Medulla oblongata (tissue), 1 donor: Measurements from ENCODE around the gene PCDHGB7.
"Not testable (repeated sequence)": the region's sequence is repeated elsewhere in the genome, so short reads cannot be mapped to it uniquely, and the experiment has no call there.

Source experiments
- DNase-seq: peaks from one replicate; pipeline ENCODE4 v3.0.0-alpha.2; 2015; ENCODE audit errors: extremely low spot score

PCDHGB7 gene

DNA sequence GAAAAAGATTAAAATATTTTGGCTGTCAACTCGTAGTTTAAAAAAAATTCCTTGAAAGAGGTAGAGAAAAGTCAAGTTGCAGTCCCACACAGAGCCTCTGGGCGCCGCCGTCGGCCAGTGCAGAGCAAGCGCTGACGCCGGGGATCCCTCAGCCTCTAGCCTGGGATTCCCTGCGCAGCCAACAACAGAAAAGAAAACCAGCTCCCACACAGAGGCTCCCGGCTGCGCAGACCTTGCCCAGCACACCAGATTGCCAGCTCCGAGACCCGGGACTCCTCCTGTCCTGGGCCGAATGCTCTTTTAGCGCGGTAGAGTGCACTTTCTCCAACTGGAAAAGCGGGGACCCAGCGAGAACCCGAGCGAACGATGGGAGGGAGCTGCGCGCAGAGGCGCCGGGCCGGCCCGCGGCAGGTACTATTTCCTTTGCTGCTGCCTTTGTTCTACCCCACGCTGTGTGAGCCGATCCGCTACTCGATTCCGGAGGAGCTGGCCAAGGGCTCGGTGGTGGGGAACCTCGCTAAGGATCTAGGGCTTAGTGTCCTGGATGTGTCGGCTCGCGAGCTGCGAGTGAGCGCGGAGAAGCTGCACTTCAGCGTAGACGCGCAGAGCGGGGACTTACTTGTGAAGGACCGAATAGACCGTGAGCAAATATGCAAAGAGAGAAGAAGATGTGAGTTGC lies at the start of gene PCDHGB7:
Gene PCDHGB7 (plus strand): TSS at position 184 of the 679 bp plus-strand sequence. CDS start 183 bp downstream, at position 367.
- DNase-seq, result peak; percentile 57

DNA sequence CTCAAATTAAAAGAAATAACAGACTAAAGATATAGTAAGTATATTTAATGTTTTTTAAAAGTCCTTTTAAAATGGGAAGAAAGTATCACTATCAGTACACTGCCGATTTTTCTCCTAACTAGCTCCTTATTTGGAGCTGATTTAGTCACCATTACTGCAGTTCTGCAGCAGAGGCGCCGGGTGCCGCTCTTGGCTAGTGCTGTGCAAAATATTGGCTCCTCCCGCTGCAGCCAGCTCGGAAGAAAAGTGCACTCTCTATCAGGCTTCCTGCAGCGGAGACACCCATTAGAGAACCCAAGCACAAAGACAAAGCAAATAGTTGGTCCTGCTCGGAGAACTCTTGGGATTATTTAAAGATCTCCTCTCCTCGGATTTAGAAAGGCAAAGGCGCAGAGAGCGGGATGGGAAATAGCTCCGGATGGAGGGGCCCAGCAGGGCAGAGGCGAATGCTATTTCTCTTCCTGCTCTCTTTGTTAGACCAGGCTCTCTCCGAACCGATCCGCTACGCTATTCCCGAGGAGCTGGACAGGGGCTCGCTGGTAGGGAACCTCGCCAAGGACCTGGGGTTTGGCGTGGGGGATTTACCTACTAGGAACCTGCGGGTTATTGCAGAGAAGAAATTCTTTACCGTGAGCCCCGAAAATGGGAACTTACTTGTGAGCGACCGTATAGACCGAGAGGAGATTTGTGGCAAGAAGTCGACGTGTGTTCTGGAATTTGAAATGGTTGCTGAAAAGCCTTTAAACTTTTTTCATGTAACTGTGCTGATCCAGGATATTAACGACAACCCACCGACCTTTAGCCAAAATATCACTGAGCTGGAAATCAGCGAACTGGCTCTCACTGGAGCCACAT lies 47.3 kb upstream of the PCDHGB7 start, which contains the start of gene PCDHGB3:
Gene PCDHGB3 (plus strand): TSS at position 249 of the 855 bp plus-strand sequence. CDS start 153 bp downstream, at position 402.
- peak; percentile 4 for DNase-seq

DNA sequence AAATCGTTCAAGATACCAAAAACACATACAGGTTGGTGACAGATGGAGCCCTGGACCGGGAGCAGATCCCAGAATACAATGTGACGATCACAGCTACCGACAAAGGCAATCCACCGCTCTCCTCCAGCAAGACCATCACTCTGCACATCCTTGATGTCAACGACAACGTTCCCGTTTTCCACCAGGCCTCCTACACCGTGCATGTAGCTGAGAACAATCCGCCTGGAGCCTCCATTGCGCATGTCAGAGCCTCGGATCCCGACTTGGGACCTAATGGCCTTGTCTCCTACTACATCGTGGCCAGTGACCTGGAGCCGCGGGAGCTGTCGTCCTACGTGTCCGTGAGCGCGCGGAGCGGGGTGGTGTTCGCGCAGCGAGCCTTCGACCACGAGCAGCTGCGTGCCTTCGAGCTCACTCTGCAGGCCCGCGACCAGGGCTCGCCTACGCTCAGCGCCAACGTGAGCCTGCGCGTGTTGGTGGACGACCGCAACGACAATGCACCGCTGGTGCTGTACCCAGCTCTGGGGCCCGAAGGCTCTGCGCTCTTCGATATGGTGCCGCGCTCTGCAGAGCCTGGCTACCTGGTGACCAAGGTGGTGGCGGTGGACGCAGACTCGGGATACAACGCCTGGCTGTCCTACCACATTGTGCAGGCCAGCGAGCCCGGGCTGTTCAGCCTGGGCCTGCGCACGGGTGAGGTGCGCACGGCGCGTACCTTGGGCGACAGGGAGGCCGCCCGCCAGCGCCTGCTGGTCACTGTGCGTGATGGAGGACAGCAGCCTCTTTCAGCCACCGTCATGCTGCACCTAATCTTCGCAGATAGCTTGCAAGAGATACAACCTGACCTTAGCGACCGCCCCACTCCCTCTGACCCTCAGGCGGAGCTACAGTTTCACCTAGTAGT lies 45.7 kb upstream of the PCDHGB7 start:
- DNase-seq, result no peak

DNA sequence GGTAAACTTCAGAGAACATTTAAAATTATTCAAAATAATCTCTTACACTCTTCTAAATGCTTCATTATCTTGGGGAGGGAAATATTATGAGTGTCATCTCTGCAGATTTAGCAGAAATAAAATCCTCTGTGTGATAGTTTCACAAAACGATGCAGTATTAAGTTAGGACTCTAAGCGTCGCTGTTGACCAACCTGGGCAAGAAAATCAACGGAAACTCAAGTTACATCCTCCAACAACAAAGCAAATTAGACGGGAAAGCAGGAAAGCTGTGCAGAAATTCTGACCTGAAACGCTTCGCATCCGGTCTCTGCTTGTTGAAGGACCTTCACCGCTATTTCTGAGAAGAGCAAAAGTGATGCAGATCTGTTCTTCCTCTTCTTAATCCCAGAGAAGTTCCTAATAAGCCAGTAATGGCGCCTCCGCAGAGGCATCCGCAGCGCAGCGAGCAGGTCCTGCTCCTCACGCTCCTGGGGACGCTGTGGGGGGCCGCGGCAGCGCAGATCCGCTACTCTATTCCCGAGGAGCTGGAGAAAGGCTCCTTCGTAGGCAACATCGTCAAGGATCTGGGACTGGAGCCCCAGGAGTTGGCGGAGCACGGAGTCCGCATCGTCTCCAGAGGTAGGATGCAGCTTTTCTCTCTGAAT lies 43.7 kb upstream of the PCDHGB7 start, which contains the start of gene PCDHGA6:
Gene PCDHGA6 (plus strand): TSS at position 219 of the 645 bp plus-strand sequence. CDS start 193 bp downstream, at position 412.
- DNase-seq, result no peak

DNA sequence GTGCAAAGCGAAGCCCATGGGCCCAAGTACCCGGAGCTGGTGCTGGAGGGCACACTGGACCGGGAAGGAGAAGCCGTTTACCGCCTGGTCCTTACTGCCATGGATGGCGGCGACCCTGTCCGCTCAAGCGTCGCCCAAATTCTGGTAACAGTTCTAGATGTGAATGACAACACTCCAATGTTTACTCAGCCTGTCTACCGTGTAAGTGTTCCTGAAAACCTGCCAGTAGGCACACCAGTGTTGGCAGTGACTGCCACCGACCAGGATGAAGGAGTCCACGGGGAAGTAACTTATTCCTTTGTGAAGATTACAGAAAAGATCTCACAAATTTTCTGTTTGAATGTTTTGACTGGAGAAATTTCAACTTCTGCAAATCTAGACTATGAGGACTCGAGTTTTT lies 42.9 kb upstream of the PCDHGB7 start:
- DNase-seq, result no peak

DNA sequence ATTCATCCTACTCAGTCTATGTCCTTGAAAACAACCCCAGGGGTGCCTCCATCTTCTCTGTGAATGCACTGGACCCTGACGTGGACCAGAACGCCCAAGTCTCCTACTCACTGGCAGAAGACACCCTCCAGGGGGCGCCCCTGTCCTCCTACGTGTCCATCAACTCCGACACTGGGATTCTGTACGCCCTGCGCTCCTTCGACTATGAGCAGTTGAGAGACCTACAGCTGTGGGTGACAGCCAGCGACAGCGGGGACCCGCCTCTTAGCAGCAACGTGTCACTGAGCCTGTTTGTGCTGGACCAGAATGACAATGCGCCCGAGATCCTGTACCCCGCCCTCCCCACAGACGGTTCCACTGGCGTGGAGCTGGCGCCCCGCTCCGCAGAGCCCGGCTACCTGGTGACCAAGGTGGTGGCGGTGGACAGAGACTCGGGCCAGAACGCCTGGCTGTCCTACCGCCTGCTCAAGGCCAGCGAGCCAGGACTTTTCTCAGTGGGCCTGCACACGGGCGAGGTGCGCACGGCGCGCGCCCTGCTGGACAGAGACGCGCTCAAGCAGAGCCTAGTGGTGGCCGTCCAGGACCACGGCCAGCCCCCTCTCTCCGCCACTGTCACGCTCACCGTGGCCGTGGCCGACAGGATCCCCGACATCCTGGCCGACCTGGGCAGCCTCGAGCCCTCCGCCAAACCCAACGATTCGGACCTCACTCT lies 41.9 kb upstream of the PCDHGB7 start:
- DNase-seq, result not testable (repeated sequence)

DNA sequence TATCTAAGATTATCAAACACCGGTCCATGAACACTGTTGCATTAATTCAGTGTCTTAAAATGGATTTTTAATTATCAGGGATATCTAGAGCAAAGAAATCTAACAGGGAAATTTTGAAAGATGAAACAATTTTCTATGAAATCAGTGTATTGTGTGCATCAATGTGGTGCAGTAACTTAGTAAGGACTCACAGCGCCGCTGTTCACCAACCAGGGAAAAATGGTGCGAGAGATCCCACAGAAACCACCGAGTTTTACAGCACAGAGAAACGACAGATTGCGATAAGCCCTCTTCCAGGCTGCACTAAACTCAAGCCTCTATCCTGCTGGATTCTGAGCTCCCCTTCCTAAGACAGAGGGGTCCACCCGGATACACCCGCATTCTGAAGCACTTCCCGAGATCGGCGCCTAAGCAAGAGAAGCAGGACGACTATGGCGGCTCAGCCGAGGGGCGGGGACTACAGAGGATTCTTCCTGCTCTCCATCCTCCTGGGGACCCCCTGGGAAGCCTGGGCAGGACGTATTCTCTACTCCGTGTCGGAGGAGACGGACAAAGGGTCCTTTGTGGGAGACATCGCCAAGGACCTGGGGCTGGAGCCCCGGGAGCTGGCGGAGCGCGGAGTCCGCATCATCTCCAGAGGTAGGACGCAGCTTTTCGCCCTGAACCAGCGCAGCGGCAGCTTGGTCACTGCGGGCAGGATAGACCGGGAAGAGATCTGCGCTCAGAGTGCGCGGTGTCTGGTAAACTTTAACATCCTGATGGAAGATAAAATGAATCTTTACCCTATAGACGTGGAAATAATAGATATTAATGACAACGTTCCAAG lies 34.8 kb upstream of the PCDHGB7 start, which contains the start of gene PCDHGA7:
Gene PCDHGA7 (plus strand): TSS at position 274 of the 826 bp plus-strand sequence. CDS start 158 bp downstream, at position 432.
- DNase-seq, result no peak

DNA sequence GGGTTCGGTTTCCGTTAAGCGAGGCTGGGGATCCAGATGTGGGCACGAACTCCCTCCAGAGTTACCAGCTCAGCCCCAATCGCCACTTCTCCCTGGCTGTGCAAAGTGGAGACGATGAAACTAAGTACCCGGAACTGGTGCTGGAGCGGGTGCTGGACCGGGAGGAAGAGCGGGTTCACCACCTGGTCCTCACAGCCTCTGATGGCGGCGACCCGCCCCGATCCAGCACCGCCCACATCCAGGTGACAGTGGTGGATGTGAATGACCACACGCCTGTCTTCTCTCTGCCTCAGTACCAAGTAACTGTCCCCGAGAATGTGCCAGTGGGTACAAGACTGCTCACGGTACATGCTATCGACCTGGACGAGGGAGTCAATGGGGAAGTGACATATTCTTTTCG lies 34.1 kb upstream of the PCDHGB7 start:
- no peak for DNase-seq

DNA sequence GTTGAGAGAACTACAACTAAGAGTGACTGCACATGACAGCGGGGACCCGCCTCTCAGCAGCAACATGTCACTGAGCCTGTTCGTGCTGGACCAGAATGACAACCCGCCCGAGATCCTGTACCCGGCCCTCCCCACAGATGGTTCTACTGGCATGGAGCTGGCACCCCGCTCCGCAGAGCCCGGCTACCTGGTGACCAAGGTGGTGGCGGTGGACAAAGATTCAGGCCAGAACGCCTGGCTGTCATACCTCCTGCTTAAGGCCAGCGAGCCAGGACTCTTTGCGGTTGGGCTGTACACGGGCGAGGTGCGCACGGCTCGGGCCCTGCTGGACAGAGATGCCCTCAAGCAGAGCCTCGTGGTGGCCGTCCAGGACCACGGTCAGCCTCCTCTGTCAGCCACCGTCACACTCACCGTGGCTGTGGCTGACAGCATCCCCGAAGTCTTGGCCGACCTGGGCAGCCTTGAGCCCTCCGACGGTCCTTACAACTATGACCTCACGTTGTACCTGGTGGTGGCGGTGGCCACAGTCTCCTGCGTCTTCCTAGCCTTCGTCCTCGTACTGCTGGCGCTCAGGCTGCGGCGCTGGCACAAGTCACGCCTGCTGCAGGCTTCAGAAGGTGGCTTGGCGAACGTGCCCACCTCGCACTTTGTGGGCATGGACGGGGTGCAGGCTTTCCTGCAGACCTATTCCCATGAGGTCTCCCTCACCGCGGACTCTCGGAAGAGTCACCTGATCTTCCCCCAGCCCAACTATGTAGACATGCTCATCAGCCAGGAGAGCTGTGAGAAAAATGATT lies 32.8 kb upstream of the PCDHGB7 start:
- no peak for DNase-seq

DNA sequence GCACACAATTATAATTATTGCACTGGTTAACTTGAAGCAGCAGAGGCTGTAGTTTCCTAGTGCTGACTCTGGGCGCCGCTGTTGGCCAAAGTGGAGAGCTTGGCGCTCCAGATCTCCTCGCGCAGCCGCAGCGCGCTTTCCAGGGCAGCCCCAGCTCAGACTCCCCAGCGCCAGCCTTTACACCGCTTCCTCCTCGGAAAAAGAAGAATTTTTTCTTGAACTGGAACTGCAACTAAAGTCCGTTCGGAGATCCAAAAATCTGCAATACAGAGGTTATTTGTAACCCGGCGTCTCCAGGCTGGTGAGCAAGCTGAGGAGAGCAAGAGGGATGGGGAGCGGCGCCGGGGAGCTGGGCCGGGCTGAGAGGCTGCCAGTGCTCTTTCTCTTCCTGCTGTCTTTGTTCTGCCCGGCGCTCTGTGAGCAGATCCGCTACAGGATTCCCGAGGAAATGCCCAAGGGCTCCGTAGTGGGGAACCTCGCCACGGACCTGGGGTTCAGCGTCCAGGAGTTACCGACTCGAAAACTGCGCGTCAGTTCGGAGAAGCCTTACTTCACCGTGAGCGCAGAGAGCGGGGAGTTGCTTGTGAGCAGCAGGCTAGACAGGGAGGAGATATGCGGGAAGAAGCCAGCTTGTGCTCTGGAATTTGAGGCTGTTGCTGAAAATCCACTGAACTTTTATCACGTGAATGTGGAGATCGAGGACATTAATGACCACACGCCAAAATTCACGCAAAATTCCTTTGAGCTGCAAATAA lies 29.7 kb upstream of the PCDHGB7 start, which contains the start of gene PCDHGB4:
Gene PCDHGB4 (plus strand): TSS at position 142 of the 755 bp plus-strand sequence. CDS start 187 bp downstream, at position 329.
- peak; percentile 4 for DNase-seq

DNA sequence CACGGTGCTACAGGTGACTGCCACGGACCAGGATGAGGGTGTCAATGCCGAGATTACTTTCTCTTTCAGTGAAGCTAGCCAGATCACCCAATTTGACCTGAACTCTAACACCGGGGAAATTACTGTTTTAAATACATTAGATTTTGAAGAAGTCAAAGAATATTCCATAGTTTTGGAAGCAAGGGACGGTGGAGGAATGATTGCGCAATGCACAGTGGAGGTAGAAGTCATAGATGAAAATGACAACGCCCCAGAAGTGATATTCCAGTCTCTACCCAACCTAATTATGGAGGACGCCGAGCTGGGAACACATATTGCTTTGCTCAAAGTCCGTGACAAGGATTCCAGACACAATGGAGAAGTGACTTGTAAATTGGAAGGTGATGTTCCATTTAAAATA lies 28.8 kb upstream of the PCDHGB7 start:
- no peak for DNase-seq

DNA sequence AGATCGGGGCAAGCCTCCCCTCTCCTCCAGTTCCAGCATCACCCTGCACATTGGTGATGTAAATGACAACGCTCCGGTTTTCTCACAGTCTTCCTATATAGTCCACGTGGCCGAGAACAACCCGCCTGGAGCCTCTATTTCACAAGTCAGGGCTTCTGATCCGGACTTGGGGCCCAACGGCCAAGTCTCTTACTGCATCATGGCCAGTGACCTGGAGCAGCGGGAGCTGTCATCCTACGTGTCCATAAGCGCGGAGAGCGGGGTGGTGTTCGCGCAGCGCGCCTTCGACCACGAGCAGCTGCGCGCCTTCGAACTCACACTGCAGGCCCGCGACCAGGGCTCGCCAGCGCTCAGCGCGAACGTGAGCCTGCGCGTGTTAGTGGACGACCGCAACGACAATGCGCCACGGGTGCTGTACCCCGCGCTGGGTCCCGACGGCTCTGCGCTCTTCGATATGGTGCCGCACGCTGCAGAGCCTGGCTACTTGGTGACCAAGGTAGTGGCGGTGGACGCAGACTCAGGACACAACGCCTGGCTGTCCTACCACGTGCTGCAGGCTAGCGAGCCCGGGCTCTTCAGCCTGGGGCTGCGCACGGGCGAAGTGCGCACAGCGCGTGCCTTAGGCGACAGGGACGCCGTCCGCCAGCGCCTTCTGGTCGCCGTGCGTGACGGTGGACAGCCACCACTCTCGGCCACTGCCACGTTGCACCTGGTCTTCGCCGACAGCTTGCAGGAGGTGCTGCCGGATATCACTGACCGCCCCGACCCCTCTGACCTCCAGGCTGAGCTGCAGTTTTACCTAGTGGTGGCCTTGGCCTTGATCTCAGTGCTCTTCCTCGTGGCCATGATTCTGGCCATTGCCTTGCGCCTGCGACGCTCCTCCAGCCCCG lies 28.1 kb upstream of the PCDHGB7 start:
- DNase-seq, result no peak

DNA sequence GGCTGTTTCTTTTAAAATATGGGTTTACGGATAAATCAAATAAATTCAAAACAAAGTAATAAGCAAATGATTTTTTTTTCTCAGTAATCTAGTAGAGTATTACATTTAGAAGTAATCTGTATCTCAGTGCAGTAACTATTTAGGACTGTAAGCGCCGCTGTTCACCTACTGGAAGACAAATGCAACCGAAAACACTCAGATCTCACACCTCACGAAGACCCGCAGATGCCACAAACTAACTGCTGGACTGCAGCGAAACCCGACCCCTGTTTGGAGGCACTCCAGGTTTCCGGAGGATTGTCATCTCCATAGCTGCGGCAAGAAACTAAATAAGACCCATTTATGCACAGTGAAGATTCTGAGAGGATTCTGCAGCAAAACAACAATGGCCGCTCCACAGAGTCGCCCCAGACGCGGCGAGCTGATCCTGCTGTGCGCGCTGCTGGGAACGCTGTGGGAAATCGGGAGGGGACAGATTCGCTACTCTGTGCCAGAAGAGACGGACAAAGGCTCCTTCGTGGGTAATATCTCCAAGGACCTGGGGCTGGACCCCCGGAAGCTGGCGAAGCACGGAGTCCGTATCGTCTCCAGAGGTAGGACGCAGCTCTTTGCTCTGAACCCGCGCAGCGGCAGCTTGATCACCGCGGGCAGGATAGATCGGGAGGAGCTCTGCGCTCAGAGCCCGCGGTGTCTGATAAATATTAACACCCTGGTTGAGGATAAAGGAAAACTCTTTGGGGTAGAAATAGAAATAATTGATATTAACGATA lies 24.9 kb upstream of the PCDHGB7 start, which contains the start of gene PCDHGA8:
Gene PCDHGA8 (plus strand): TSS at position 205 of the 770 bp plus-strand sequence. CDS start 181 bp downstream, at position 386.
- DNase-seq, result no peak

DNA sequence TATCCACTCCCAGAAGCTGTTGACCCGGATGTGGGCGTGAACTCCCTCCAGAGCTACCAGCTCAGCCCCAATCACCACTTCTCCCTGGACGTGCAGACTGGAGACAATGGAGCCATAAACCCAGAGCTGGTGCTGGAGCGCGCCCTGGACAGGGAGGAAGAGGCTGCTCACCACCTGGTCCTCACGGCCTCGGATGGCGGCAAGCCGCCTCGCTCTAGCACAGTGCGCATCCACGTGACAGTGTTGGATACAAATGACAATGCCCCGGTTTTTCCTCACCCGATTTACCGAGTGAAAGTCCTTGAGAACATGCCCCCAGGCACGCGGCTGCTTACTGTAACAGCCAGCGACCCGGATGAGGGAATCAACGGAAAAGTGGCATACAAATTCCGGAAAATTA lies 24.2 kb upstream of the PCDHGB7 start:
- no peak for DNase-seq

DNA sequence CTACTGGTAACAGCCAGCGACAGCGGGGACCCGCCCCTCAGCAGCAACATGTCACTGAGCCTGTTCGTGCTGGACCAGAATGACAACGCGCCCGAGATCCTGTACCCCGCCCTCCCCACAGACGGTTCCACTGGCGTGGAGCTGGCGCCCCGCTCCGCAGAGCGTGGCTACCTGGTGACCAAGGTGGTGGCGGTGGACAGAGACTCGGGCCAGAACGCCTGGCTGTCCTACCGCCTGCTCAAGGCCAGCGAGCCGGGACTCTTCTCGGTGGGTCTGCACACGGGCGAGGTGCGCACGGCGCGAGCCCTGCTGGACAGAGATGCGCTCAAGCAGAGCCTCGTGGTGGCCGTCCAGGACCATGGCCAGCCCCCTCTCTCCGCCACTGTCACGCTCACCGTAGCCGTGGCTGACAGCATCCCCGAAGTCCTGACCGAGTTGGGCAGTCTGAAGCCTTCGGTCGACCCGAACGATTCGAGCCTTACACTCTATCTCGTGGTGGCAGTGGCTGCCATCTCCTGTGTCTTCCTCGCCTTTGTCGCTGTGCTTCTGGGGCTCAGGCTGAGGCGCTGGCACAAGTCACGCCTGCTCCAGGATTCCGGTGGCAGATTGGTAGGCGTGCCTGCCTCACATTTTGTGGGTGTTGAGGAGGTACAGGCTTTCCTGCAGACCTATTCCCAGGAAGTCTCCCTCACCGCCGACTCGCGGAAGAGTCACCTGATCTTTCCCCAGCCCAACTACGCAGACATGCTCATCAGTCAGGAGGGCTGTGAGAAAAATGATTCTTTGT lies 22.9 kb upstream of the PCDHGB7 start:
- DNase-seq, result not testable (repeated sequence)
